ENCODE results near the gene INTS6.
"Not testable (repeated sequence)": the region's sequence is repeated elsewhere in the genome, so short reads cannot be mapped to it uniquely, and the experiment has no call there.

INTS6 gene

DNA sequence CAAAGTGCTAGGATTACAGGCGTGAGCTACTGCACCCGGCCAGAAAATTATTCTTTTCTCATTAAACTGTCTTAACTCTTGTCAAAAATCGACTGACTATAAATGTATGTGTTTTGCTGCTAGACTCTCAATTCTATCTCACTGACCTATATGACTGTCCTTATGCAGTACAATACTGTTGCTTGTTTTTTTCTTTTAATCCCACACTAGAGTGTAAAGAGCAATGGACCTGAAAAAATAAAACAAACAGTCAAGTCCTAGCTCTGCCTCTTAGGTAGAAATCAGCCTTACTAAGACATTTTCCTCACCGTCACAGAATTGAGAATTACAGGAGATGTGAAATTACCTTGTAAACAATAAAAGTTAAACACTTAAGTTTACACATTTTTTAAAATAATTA, 35.1 kb downstream of the INTS6 start:
- no peak for DNase-seq (ENCODE audit: low read depth in 3 of 3, low spot score in 1 of 3)

DNA sequence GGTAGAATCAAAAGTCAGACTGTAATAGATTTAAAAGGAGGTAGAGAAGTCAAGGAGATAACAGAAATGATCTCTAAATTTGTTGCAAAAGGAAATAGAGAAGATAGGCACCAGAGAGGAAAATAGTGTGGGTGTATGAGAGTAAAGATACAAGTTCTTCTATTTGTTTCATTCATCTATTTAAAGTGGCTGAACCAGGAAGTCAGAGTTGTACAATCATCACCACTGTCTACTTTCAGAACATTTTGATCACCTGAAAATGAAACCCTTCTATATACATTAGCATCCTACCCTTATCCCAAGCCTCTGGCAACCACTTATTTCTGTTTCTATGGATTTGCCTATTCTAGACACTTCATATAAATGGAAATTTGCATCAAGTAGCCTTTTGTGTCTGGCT, 36.7 kb downstream of the INTS6 start:
- no peak for DNase-seq (ENCODE audit: low read depth in 3 of 3, low spot score in 1 of 3)

GRCh38 chr13:51415339-51415738, 37.5 kb downstream of the INTS6 start:
- not testable (repeated sequence) for DNase-seq (ENCODE audit: low read depth in 3 of 3, low spot score in 1 of 3)

- no peak for DNase-seq (ENCODE audit: low read depth in 3 of 3, low spot score in 1 of 3)
Observed at GRCh38 chr13:51412431-51412830, 40.4 kb downstream of the INTS6 start.

DNA sequence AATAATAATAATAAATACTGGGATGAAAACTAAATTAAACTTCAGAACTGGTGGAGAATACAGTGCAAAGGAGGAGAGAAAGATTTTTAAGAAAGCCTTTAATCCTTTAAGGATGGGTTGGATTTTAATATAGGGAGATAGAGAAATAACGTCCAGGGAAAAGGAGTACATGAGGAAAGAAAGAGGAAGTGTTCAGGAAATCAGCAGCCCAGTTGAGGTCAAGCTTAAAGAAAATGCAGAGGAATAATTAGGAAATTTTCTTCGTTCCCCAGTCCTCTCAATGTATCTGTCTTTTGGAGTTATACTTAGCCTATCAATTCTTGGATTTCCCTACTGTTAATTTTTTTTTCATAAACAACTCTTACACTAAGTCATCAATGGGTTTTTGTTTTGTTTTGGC, 47.7 kb downstream of the INTS6 start:
- no peak for DNase-seq (ENCODE audit: low read depth in 3 of 3, low spot score in 1 of 3)

GRCh38 chr13:51397262-51397941, 55.4 kb downstream of the INTS6 start:
- DNase-seq (ENCODE audit: low read depth in 3 of 3, low spot score in 1 of 3), result no peak

DNA sequence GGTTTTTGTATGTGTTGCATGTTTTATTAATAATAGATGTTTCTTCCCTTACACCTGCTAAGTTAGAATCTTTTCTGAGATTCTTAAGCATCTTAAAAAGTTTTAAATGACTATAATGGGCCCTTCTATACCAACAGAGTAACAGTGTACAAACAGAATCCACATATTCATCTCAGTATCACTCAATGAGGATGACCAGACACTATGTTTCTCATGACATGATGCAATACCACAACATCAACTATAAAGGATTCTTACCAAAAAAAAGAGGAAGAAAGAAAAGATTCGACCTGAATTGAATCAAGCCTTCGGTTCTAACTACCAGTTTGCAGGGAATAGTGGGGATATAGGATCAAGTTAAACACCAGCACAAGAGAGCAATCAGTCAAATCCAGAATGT, 56.5 kb downstream of the INTS6 start:
- DNase-seq (ENCODE audit: low read depth in 3 of 3, low spot score in 1 of 3), result no peak

DNA sequence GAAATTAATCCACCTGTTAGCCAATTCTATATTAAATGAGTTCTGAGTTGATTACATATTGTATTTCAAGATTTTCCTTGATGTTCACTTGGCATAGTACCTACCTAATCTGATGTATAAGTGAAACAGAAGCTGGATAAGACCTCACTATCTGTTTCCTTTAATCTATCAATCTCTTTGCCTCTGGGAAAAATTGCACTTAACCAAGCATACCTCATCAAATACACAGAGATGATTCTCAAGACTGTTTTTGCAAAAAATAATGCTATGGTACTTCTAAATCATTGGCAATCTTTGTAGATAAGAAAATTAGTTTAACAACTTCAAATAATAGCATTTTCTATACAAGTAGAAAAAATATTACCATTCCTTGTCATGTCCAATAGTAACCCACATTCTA, 58.1 kb downstream of the INTS6 start:
- DNase-seq (ENCODE audit: low read depth in 3 of 3, low spot score in 1 of 3), result no peak

DNA sequence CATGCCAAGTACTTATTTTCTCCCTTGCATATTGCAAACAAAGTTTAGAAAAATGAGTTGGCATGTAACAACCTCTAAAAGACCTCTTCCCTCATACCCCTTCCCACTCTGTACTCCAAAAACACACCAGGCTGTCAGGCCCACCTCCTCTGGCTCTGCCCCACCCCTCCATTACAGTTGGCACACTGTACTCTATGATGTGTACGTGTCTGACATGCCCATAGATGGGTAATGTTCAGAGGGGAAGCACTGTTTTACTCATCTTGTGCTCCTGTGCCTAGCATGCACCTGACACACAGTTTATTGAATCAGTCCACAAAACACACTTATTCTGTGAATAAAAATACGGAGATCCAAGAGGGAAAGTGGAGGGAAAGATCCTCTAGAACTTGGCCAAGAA, 67.7 kb downstream of the INTS6 start:
- no peak for DNase-seq (ENCODE audit: low read depth in 3 of 3, low spot score in 1 of 3)

- no peak for DNase-seq (ENCODE audit: low read depth in 3 of 3, low spot score in 1 of 3)
Observed at GRCh38 chr13:51380269-51380668, 72.6 kb downstream of the INTS6 start.

- no peak for DNase-seq (ENCODE audit: low read depth in 3 of 3, low spot score in 1 of 3)
Observed at GRCh38 chr13:51373451-51373850, 79.4 kb downstream of the INTS6 start.

- DNase-seq (ENCODE audit: low read depth in 3 of 3, low spot score in 1 of 3), result no peak
Observed at GRCh38 chr13:51371768-51372399, 81.0 kb downstream of the INTS6 start.

GRCh38 chr13:51370811-51371210, 82.0 kb downstream of the INTS6 start:
- DNase-seq (ENCODE audit: low read depth in 3 of 3, low spot score in 1 of 3), result no peak

- DNase-seq (ENCODE audit: low read depth in 3 of 3, low spot score in 1 of 3), result no peak
Observed at GRCh38 chr13:51370116-51370515, 82.7 kb downstream of the INTS6 start.

GRCh38 chr13:51364404-51365008, 88.3 kb downstream of the INTS6 start:
- no peak for DNase-seq (ENCODE audit: low read depth in 3 of 3, low spot score in 1 of 3)

GRCh38 chr13:51363625-51364024, 89.2 kb downstream of the INTS6 start:
- DNase-seq (ENCODE audit: low read depth in 3 of 3, low spot score in 1 of 3), result no peak

- no peak for DNase-seq (ENCODE audit: low read depth in 3 of 3, low spot score in 1 of 3)
Observed at GRCh38 chr13:51361106-51361505, 91.7 kb downstream of the INTS6 start.

DNA sequence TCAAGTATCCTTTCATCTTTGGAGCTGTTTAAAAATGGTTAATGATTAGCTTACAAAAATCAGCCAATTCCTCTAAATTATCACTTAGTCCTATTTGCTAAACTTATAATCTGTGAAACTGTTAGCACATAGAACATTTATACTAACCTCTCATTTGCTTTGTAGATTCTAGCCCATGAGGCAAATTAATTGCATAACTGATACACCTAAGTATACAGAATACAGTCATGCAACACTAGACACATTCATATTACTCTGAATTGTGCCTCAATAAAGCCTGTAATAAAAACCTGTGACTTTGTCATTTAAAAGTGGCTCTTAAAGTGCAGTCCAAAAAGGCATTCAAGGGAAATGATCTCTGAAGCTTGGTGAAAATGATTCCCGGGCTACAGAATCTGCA, 92.3 kb downstream of the INTS6 start:
- DNase-seq (ENCODE audit: low read depth in 3 of 3, low spot score in 1 of 3), result no peak

- no peak for DNase-seq (ENCODE audit: low read depth in 3 of 3, low spot score in 1 of 3)
Observed at GRCh38 chr13:51359352-51359751, 93.5 kb downstream of the INTS6 start.

DNA sequence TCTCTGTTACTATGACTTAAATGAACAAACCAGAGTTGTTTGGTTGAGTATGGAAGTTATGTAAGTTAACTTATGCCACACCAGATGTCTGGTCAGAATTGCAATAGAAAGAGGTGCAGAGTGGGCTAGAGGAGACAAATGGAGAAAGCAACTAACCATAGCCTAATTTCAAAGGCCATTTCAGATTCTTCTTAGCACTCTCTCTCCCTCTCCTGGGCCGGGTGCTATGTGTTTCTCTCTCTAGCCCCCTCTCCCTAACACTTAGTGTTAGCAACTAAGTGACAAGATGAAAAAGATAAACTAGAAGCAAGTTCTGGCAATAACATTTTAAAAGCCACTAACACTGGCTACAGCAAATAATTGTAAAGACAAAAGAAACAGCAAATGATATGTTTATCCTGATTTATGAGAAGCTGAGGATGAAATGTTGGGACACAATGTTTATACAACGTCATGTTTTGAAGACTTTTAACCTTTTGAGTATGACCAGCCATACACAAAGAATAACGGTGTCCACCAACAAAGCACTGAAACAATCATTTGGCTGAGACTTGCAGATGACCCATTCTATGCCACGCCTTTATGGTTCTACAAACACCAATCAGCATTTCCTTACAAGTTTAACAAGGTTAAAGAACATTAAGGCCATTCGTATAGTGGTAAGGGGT, 94.8 kb downstream of the INTS6 start:
- DNase-seq (ENCODE audit: low read depth in 3 of 3, low spot score in 1 of 3), result no peak

DNA sequence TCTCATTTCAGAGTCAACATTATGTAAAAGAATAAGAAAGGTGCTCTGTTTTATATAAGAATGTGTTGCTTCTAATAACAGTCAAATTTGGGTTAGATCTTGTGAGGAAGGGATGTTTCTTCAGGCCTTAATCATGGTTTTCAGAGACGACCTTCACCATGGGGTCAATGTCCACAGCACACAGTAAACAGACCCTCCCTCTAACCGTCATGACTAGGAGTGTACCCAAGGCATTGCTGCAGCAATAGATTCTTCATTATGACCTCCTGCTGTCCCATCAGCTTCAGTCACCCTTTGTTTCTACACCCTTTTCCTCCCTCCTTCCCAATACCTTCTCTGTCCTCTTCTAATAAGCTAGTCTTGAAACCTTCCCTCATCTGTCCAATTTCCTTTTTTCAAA, 97.6 kb downstream of the INTS6 start:
- DNase-seq (ENCODE audit: low read depth in 3 of 3, low spot score in 1 of 3), result no peak

- no peak for DNase-seq (ENCODE audit: low read depth in 3 of 3, low spot score in 1 of 3)
Observed at GRCh38 chr13:51349016-51349415, 103.8 kb downstream of the INTS6 start.
